ENCODE measurements around the gene SLC10A3.

SLC10A3 gene

GRCh38 chrX:154437971-154438893 lies 52.2 kb downstream of the SLC10A3 start:
- H3K4me3 ChIP-seq: peak overlapping the region; percentile 87
- no peak for TF ChIP-seq CTCF (IDR thresholded peaks at IDR 0.05)
- H3K27ac ChIP-seq: peak overlapping the region in 1 of 2 donors; percentile 94
- DNase-seq (ENCODE audit: low spot score): no peak

All from coronary artery (tissue), 2 donors.